ENCODE data around the gene SPEG.
A peak's percentile ranks its signal among the peaks of the same experiment; 100 is the strongest.

Gene SPEG

DNA sequence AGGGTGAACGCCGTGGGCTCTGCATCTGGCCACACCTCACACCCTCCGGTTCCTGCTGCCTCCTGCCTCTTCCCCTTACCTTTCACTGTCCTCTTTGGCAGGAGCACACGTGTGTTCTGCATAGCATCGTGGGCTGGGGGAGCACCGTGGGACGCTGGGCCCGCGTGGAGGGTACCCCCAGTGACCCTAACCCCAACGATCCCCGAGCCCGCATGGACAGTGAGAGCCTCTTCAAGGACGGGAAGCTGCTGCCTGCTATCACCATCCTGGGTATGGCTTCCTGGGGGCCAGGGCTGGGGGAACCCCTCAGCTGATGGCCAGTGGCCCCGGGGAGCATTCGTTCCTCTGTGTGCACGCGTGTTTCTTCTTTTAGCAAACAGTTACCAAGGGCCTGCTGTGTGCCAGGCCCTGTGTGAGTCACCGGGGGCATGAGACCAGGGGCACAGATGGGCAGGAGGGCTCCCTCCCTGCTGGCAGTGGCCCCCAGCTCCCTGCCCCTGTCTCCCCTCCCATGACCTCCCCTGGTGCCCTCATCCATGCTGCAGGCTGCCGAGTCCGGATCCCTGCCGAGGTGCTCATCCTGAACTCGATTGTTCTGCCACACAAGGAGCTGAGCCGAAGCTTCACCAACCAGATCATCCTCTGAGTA, 71.6 kb downstream of the SPEG start:
- no peaks in the 10 kb centered on the region for H3K79me1 ChIP-seq (ENCODE audit: low read depth, low read length)
- H3K4ac ChIP-seq (ENCODE audit: low read length) = no peak overlapping the region
- H3K27me3 ChIP-seq (ENCODE audit: control insufficient read depth in 3 of 3, insufficient read depth in 3 of 3, low read depth in 1 of 3, low read length in 3 of 3) = peaks cover 0 to 8% (median 5%) of the 10 kb centered on the region in 3 experiments
- H3K27ac ChIP-seq (replicated peaks; ENCODE audit: low read length) = no peak overlapping the region
- no CpG with 5 or more reads among the region's 23 CpGs for WGBS, 2 donors (ENCODE audit: extremely low coverage in 2 of 2, insufficient read length in 2 of 2, insufficient replicate concordance in 1 of 2)
- H3K4me2 ChIP-seq (ENCODE audit: insufficient read depth, low read length, poor library complexity, severe bottlenecking) = no peak overlapping the region
- peaks cover 5% of the 10 kb centered on the region in 2 donors for H3K36me3 ChIP-seq (replicated peaks in 1 of 2; ENCODE audit: control insufficient read depth in 2 of 2, insufficient read depth in 2 of 2, low read length in 2 of 2)
- H2BK12ac ChIP-seq (ENCODE audit: low read length) = no peak overlapping the region
- H3K4me3 ChIP-seq (ENCODE audit: low read length in 2 of 2) = no peak overlapping the region
- no peak overlapping the region for H3K14ac ChIP-seq (ENCODE audit: low read length)
- H2BK15ac ChIP-seq (ENCODE audit: low read length) = no peak overlapping the region
- no peak overlapping the region for H4K8ac ChIP-seq (ENCODE audit: low read depth, low read length)
- H3K4me1 ChIP-seq (ENCODE audit: control insufficient read depth in 2 of 2, insufficient read depth in 1 of 2, low read depth in 1 of 2, low read length in 2 of 2) = peaks cover 18 to 36% of the 10 kb centered on the region in 2 donors
- peak overlapping the region; percentile 59 for H2AFZ ChIP-seq (ENCODE audit: low read length)
- H4K91ac ChIP-seq (ENCODE audit: low read depth, low read length, poor library complexity) = no peak overlapping the region
- H2AK5ac ChIP-seq (ENCODE audit: low read depth, low read length) = no peak overlapping the region
- DNase-seq (ENCODE audit: low spot score) = no peak
- no peak overlapping the region for H3K9ac ChIP-seq (ENCODE audit: low read depth, low read length, poor library complexity)
- no peak overlapping the region for H2BK5ac ChIP-seq (ENCODE audit: low read length)
- peak overlapping the region; percentile 67 for H3K23ac ChIP-seq (ENCODE audit: low read depth, low read length, poor library complexity)
- no peak overlapping the region for H2BK120ac ChIP-seq (ENCODE audit: low read depth, low read length)
- H3K18ac ChIP-seq (ENCODE audit: low read length) = no peak overlapping the region
- peaks cover 0 to under 1% of the 10 kb centered on the region in 2 donors for H3K9me3 ChIP-seq (replicated peaks in 1 of 2; ENCODE audit: control insufficient read depth in 2 of 2, insufficient read depth in 1 of 2, low read depth in 1 of 2, low read length in 2 of 2)

GRCh38 chr2:219506802-219507526, 72.3 kb downstream of the SPEG start:
- Histone ChIP-seq H3K14ac (ENCODE audit: low read length) (peak overlapping the region; percentile 31), H2AK5ac (ENCODE audit: low read depth, low read length) (peak overlapping the region; percentile 61), H3K23ac (ENCODE audit: low read depth, low read length, poor library complexity) (peak overlapping the region; percentile 73), H2BK15ac (ENCODE audit: low read length) (no peak overlapping the region), H2BK120ac (ENCODE audit: low read depth, low read length) (no peak overlapping the region), H3K27me3 (ENCODE audit: control insufficient read depth in 3 of 3, insufficient read depth in 3 of 3, low read depth in 1 of 3, low read length in 3 of 3) (peaks cover 0 to 10% (median 8%) of the 10 kb centered on the region in 3 experiments), H2AFZ (ENCODE audit: low read length) (peak overlapping the region; percentile 59), H2BK5ac (ENCODE audit: low read length) (no peak overlapping the region), H3K27ac (replicated peaks; ENCODE audit: low read length) (no peak overlapping the region), H3K9me3 (replicated peaks in 1 of 2; ENCODE audit: control insufficient read depth in 2 of 2, insufficient read depth in 1 of 2, low read depth in 1 of 2, low read length in 2 of 2) (peaks cover 0 to 2% of the 10 kb centered on the region in 2 donors), H3K18ac (ENCODE audit: low read length) (peak overlapping the region; percentile 48), H3K4me3 (ENCODE audit: low read length in 2 of 2) (no peak overlapping the region), H3K79me1 (ENCODE audit: low read depth, low read length) (no peaks in the 10 kb centered on the region), H4K91ac (ENCODE audit: low read depth, low read length, poor library complexity) (no peak overlapping the region), H3K9ac (ENCODE audit: low read depth, low read length, poor library complexity) (no peak overlapping the region), H2BK12ac (ENCODE audit: low read length) (no peak overlapping the region), H3K36me3 (replicated peaks in 1 of 2; ENCODE audit: control insufficient read depth in 2 of 2, insufficient read depth in 2 of 2, low read length in 2 of 2) (peaks cover 5% of the 10 kb centered on the region in 2 donors), H4K8ac (ENCODE audit: low read depth, low read length) (no peak overlapping the region), H3K4me2 (ENCODE audit: insufficient read depth, low read length, poor library complexity, severe bottlenecking) (no peak overlapping the region), H3K4me1 (ENCODE audit: control insufficient read depth in 2 of 2, insufficient read depth in 1 of 2, low read depth in 1 of 2, low read length in 2 of 2) (peaks cover 20 to 39% of the 10 kb centered on the region in 2 donors), H3K4ac (ENCODE audit: low read length) (no peak overlapping the region)
- DNase-seq (ENCODE audit: low spot score) = no peak
- no CpG with 5 or more reads among the region's 17 CpGs for WGBS, 2 donors (ENCODE audit: extremely low coverage in 2 of 2, insufficient read length in 2 of 2, insufficient replicate concordance in 1 of 2)

DNA sequence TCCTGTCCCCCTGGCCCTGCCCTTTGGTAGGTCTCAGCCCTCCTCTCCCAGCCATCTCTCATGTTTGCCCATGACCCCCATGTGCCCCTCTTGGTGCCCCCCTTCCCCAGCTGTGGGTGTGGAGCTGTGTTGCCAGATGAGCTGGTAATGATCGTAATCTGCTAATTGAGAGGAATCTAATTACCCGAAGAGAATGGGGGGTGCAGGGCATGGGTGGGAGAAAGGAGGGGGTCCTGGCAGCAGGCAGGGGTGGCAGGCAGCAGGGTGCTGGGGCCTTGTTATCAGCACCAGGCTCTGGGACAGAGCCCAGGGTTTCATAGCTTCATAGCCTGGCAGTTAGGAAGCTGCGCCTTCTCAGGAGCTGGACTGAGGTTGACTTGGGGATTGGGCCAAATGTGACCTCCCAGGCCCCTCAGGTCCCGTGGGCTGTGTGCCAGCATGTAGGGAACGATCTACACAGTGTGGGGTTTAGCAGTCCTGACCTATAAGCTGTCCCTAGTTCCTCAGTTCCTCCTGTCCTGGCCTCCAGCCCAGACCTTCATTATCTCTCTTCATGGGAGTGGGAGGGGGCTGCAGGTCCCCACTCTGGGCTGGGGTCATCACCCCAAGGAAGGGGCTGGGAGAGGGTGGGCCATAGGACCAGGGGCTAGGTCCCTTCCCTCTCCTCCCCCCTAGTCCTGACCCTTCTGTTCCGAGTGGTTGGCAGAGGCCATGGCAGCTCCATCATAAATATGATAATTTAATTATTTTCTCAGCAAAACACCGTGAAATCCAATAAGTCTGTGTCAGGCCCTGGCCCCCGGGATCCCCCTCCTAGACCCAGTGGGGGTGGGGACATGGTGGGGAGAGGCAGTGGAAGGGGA, 73.2 kb downstream of the SPEG start:
- H3K27ac ChIP-seq (replicated peaks; ENCODE audit: low read length) = no peak overlapping the region
- no peaks in the 10 kb centered on the region for H3K79me1 ChIP-seq (ENCODE audit: low read depth, low read length)

More for the DNA sequence above, 73.2 kb downstream of the SPEG start:
- Histone ChIP-seq H3K4me3 (ENCODE audit: low read length in 2 of 2) (no peak overlapping the region), H4K8ac (ENCODE audit: low read depth, low read length) (no peak overlapping the region), H3K27me3 (ENCODE audit: control insufficient read depth in 3 of 3, insufficient read depth in 3 of 3, low read depth in 1 of 3, low read length in 3 of 3) (peaks cover 0 to 18% (median 13%) of the 10 kb centered on the region in 3 experiments), H3K23ac (ENCODE audit: low read depth, low read length, poor library complexity) (no peak overlapping the region), H2BK12ac (ENCODE audit: low read length) (no peak overlapping the region), H3K36me3 (replicated peaks in 1 of 2; ENCODE audit: control insufficient read depth in 2 of 2, insufficient read depth in 2 of 2, low read length in 2 of 2) (peaks cover 5% of the 10 kb centered on the region in 2 donors), H3K4me1 (ENCODE audit: control insufficient read depth in 2 of 2, insufficient read depth in 1 of 2, low read depth in 1 of 2, low read length in 2 of 2) (peaks cover 25 to 46% of the 10 kb centered on the region in 2 donors), H3K9ac (ENCODE audit: low read depth, low read length, poor library complexity) (no peak overlapping the region), H2AK5ac (ENCODE audit: low read depth, low read length) (peak overlapping the region; percentile 61), H2AFZ (ENCODE audit: low read length) (no peak overlapping the region), H2BK120ac (ENCODE audit: low read depth, low read length) (no peak overlapping the region), H2BK15ac (ENCODE audit: low read length) (no peak overlapping the region), H3K4me2 (ENCODE audit: insufficient read depth, low read length, poor library complexity, severe bottlenecking) (no peak overlapping the region), H3K14ac (ENCODE audit: low read length) (peak overlapping the region; percentile 31), H3K18ac (ENCODE audit: low read length) (no peak overlapping the region), H2BK5ac (ENCODE audit: low read length) (no peak overlapping the region), H3K4ac (ENCODE audit: low read length) (no peak overlapping the region), H4K91ac (ENCODE audit: low read depth, low read length, poor library complexity) (no peak overlapping the region), H3K9me3 (replicated peaks in 1 of 2; ENCODE audit: control insufficient read depth in 2 of 2, insufficient read depth in 1 of 2, low read depth in 1 of 2, low read length in 2 of 2) (peaks cover 0 to 2% of the 10 kb centered on the region in 2 donors)
- no peak for DNase-seq (ENCODE audit: low spot score)
- WGBS, 2 donors (ENCODE audit: extremely low coverage in 2 of 2, insufficient read length in 2 of 2, insufficient replicate concordance in 1 of 2) = no CpG with 5 or more reads among the region's 8 CpGs
